HPDE6-E6E7 (cell line): ENCODE results near the gene REEP6.

Experiments used
- DNase-seq: peaks from one replicate; pipeline ENCODE4 v3.0.0; 2011; ENCODE audit warnings: missing footprints; ENCODE audit errors: extremely low spot score

REEP6 gene

DNA sequence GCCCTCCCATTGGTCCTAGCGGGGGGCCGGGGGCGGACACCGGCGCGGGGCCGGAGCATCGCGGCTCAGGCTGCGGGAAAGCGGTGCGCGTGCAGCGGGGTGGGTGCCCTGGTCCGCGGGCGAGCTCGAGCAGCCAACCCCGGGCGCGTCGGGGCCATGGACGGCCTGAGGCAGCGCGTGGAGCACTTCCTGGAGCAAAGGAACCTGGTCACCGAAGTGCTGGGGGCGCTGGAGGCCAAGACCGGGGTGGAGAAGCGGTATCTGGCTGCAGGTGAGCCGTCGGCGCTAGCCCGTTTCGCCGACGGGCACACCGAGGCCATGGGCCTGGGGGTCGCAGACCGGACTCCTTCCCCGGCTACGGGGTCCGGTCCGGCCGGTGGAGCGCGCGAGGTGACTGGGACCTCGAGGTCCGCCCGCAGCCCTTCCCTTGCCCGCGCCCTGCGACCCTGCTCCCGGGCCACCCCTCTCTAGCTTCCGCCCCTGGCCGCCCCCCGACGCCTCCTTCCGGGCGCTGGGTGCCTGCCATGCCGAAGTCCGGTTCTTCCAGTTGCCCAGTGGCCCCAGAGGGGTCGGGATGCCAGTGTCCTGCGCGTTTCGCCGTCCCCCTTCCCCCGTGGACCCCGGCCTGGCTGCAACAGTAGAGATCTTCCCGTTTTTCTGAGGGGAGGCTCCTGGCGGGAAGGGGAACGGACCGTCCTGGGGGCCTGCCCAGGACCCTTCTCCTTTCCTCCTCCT, at the start of gene REEP6:
TSS of gene REEP6 (plus strand) at position 68 of the 735 bp plus-strand sequence. CDS start at position 157, 89 bp downstream.
- no peak for DNase-seq

DNA sequence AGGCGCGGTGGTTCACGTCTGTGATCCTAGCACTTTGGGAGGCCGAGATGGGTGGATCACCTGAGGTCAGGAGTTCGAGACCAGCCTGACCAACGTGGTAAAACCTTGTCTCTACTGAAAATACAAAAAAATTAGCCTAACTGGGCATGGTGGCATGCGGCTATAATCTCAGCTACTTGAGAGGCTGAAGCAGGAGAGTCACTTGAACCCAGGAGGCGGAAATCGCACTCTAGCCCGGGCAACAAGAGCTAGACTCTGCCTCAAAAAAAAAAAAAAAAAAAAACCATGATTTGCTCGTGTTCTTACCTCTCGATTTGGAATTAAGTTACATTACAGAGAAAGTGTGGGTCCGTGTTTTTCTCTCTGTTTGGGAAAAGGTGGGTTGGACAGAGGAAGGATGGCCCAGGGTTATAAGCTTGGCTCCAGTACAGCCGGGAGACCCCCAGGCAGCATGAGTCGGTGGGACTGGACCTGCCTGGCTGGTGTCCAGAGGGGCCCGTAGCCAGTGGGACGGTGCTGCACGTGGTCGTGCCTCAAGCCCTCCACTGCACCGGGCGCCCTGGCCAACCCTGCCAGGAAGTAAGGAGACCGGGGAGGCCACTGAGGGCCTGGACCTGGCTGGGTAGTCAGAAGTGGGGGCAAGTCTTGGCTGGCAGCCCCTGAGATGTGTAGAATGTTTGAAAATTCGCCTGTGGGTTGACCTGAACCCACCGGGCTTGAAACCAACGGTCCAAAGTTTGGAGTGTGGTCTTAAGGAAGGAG, 49.1 kb upstream of the REEP6 start:
- no peak for DNase-seq

DNA sequence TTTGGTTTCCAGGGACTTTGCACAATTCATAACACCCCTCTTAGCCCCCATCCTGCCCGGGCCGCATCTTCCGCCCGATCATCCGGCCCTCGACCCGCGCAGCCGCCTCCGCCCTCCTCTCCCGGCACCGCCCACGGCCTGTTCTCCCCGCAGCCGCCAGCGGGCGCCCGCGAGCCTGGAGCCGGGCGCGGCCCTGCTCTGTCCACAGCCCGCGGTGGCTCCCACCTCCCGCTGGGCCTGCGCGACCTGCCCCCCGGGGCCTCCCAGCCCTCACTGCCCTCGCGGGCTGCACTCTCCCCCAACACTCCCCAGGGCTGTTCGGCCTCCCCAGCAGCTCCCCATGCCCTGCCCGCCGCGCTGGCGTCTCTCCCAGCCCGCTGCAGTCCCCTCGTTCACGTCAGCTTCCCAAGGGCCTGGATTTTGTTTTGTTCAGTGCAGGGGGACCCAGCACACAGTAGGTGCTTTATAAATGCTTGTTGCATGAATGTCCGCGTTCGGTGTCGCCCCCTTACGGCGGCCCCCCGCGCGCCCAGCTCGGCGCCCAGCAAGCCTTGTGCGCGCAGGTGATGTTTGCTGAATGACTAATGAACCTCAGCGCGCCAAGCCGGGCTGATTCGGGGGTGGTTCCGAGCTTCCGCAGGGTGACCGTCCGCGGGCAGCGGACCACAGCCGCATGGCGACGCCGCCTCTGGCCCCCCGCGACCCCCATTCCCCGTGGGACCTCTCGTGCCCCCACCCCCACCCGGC, 45.6 kb upstream of the REEP6 start:
- DNase-seq: no peak

DNA sequence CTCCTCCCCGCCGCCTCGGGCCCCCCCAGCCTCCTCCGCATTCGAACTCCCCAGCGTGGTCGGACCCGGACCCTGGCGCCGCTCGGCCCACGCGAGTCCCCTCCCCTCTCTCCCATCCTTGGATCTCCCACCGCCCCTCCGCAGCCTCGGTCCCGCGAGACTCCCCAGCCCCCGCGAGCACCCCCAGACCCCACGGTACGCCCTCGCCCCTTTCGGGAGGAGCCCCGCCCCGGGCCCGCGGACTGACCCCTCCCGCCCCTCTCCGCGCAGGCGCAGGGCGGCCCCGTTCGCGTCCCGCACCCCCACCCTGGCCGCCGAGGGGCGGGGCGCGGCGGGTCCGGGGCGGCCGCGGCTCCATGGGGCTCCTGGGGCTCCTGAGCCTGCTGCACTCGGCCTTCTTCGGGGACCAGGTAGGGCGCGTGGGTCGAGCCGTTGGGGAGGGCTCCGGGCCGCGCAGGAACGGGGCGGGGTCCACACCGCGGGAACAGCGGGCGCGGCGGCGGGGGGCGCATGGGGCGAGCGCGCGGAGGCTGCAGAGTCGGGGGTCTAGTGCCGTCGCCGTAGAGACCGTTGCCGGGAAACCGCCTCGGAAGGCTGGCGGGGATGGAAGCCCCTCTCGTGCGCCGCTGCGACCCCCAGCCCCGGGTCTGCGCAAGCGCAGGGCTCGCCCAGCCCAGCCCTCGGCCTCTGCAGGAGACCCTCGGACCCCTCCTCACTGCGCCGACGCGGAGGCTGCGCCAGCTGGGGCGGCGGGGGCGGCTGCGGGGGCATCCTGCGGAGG, 44.9 kb upstream of the REEP6 start:
- no peak for DNase-seq

DNA sequence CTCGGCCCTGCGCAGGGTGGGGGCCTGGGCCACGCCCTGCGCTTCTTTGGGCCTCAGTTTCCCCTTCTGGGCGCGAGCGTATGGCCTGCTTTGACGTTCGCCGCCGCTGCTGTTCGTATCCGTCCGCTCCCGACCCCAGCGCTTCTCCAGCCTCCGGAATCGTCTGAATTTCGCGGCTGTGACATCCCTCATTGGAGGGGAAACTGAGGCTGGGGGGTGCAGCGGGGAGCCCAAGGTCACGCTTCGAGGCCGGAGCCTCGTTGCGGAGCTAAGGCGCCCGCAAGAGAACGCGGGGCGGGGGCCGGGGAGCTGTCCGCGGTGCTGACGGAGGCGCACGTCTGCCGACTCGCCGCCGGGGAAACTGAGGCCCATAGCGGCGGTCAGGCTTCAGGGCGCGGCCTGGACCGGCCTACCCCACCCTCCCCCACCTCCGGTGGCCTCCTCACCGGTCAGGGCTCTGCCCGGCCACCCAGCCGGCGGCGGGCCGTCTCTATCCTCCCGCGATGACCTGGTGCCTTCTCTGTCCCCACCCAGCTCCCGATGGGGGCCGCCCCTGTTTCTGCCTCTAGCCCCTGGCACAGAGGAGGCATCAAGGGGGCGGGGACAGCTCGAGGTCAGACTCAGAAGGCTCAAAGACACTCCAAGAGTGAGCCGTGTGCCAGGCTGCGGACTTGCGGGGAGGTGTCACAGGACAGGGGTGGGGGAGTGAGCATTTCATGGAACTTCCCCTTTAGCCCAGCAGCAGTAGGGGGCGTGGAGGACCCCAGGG, 44.1 kb upstream of the REEP6 start:
- DNase-seq: no peak

DNA sequence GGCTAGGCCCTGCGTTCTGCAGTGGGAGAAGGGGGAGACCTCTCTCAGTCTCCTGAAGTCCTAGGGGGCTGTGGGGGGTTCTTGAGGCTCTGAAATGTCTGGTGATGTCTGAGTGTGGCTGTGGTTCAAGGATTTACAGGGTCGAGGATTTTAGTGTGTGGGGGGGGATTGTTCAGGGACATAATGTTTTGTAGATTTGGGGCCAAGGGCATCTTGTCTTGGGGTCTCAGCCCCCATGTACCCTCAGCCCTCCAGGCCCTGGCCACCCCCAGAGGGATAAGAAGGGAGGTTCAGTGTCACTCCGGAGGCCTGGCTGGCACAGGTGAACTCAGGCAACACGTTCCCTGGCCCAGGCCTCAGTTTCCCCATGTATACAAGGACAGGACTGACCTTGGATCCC, 43.5 kb upstream of the REEP6 start:
- DNase-seq: no peak

DNA sequence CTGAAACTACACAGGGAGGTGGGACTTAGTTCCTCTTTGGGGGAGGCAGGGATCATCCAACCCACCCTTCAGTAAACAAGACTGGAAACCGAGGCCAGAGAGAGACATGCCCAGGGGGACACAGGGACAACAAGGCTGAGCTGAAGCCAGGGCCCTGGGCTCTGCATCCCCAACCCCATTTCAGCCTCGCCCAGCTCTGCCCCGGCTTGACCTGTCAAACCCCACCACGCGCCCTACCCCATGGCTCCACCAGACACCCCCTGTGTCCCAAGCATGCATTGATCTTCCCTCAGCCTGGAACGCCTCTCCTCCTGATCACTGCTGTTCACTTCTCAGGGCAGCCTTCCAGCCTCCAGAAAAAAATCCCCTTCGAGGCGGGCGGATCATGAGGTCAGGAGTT, 43.0 kb upstream of the REEP6 start:
- no peak for DNase-seq

DNA sequence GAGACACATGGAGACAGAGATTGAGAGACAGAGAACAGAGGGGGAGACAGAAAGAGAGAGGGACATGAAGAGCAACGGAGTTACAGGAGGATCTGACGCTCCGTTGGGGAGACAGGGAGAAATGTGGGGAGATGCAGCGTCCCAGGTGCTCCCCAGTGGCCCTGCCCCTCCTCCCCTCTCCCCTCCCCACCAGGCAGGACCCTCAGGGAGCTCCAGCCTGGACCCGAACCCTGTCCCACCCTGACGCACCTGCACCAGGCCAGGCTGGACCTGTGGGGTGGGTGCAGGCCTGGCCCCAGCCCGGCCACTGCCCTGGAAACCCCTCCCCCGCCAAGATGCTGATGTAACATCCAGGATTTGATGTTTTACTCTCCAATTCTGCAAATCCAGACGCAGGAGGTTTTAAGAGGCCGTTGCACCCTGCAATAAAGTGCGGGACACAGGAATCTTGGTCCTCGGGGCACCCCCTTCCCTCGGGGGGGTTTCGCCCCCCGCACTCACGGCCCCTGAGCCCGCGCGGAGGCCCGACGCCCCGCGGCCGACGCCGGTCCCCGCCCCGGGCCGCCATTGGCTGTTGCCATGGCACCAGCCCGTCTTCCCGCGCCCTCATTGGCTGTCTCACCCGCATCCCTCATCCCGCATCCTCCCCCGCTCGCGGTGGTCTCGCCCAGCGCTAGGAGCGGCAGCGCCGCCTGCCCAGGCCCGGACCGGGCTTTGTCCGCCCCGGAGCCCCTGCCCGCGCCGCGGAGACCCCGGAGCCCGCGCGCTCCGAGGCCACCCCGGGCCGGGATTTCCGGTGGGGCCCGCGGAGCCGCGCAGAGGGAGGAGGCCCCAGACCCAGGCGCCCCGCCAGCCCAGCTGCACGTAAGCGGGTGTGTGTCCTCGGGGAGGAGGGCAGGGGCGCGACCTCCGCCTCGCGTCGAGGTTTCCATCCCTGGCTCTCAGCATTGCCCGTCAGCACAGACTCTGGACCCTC, 41.2 kb upstream of the REEP6 start, which contains the start of gene APC2:
TSS of gene APC2 (plus strand) at position 655 of the 976 bp plus-strand sequence. CDS start 2,881 bp downstream, outside the sequence.
- no peak for DNase-seq

DNA sequence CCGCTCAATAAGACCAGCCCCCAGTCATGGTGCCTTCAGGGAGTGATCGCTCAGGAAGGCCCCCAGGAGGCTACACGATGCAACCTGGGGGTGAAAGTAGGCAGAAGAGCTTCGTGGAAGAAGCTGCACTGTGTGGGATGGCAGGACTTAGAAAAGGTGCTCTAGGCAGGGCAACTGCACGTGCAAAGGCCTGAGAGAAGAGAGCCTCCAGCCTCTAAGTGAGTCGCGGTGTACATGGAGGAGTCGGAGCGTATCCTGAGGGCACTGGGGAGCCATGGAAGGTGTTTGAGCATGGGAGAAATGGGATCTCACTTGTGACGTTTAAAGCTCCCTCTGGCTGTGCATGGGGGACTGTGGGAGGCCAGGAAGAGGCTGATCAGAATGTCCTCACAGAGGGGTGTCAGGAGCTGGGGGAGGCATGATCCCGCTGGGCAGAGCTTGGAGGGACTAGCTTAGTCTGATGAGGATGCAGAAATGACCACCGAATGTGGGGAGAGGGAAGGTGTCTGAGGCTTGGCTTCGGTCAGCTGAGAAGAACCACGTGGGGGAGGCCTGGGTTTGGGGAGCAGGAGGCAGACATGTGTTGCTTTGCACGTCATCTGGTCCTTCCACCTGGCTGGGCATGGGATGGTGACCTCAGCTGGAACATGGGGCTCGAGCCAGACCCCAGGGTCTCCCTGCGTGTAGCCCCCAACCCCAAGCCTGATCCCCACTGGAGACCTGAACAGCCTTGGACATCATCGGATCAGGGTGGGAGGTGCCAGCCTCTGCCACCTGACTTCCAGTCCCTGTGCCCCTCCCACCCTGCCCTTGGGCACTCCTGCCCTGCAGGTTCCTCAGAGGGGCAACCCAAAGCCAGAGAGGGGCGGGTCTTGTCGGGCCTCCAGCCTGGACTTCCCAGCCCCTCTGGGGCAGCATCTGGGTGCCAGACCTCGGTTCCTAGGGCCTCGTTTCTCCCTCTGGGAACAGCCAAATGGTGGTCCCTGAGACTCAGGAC, 39.9 kb upstream of the REEP6 start:
- no peak for DNase-seq

DNA sequence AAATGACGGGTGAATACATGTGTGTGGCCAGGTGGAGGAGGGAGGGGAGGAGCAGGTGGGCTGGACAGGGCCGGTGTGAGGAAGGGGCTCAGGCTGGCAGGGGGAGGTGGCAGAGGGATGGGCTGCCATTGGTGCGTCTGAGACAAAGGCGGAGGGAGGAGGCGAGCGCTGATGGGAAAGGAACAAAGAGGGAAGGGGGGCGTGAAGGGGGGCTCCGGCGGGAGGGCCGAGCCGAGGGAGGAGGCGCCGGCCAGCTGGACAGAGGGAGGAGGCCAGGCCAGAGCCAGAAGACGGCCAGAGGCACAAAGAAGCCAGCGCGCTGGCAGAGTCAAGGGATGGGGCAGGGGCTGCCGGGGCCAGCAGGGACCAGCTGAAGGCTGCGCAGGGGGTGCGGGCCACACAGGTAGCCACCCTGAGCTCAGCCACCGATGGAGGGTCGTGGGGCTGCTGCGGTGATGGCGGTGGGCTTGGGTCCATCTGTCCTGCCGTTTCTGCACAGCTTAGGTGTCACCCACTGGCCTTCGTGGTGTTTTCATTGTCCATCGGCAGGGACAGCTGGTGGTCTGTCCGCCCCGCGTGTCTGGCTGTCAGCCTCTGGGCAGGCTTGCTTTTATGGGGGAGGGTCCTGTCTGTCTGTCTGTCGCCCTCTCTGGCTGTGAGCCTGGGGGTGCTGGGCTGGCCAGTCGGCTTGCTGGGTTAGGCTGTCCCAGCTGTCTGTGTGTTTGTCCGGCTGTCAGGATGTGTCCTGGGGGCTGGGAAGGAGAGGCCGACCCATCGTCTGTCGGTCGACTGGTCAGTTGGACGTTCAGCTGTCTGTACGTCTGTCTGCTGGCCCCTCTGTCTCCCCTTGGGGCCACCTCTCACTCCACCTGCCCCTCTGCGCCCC, 38.8 kb upstream of the REEP6 start:
- no peak for DNase-seq

DNA sequence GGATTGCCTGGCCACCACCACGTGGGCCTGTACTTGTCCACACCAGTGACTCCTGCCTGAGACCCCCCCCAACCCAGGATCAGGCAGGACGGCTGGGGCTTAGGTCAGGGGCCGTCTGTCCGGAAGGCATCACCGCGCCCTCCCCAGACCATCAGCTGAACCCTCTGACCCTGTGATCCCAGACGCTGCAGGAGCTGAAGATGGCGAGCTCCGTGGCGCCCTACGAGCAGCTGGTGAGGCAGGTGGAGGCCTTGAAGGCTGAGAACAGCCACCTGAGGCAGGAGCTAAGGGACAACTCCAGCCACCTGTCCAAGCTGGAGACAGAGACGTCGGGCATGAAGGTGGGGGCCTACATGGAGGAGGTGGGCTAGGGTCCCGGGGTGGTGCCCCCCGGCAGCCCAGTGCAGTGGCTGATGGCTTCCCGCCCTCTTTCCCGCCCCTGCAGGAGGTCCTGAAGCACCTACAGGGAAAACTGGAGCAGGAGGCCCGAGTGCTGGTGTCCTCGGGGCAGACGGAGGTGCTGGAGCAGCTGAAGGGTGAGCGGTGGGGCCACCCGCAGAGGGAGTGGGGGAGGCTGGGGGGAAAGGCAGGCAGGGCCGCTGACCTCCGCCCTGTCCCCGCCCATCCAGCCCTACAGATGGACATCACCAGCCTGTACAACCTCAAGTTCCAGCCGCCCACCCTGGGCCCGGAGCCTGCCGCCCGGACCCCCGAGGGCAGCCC, 38.0 kb upstream of the REEP6 start:
- DNase-seq: no peak

DNA sequence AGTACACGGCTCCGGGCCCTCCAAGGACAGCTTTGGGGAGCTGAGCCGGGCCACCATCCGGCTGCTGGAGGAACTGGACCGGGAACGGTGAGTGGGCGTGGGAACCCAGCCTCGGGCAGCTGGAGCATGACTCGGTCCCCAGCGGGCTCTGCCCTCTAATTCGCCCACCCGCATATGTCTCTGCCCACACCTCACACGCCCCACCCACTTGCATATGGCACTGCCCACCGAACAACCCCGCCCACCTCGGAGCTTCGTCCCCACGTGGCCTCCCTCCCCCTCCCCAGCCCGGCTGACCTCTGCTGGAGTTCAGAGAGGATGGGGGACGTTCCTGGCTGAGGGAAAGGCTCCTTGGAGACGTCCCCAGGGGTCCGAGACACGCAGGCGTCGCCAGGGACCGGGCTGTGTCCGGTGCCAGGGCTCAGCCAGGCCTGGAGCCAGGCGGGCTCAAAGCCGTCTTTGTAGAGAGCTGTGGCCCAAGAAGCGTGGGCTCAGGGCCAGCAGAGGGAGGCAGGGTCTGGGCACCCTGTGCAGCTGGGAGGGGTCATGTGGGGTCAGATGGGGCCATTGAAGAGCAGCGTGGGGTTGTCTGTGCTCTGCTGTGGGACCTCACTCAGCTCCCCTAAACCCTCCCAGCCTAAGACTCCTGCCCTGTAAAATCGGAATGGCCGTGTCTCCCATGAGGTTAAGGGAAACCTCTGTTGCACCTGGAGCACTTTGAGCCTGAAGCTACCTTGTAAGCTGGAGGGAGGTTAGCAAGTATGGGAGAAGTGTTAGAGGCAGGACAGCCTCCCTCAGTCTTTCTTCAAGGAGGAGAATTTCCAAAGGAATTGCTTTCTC, 37.2 kb upstream of the REEP6 start:
- no peak for DNase-seq

DNA sequence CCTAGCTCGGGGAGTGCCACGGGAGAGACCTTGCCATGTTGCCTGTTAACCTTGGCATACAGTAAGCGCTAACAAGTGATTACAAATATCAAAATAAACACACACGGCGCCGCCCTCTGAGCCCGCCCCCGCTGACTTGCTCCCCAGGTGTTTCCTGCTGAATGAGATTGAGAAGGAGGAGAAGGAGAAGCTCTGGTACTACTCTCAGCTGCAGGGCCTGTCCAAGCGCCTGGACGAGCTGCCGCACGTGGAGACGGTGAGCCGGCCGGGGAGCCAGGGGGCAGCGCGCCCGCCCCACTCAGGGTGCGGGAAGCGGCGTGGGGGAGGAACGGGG, 36.0 kb upstream of the REEP6 start:
- no peak for DNase-seq

DNA sequence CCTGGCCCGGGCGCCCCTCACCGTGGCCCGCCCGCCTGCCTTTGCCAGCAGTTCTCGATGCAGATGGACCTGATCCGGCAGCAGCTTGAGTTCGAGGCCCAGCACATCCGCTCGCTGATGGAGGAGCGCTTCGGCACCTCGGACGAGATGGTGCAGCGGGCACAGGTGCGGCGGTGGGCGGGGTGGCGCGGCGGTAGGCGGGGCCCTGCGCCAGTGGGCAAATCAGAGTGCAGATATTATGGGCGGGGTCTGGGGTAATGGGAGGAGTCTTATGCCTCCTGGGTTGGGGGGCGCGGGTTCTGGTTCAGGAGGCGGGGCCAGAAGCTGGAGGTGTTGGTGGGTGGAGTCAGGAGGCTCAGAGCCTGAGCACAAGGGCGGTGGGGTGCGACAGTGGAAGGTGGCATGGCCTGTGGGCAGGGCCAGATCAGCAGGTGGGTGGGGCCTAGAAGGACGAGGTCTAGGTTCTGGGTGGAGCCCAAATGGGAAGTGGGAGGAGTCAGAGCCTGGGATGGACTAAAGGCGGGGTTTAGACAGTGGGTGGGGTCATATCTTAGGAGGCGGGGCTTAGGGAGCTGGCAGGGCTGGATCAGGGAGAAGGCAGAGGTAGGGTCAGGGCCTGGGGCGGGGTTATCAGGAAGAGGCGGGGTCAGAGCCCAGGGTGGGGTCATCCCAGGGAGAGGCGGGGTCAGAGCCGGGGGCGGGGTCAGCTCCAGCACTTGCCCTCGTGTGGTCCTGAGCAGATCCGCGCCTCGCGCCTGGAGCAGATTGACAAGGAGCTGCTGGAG, 35.5 kb upstream of the REEP6 start:
- peak; percentile 78 for DNase-seq
